Stimulated activated effector memory CD8-positive, alpha-beta T cell treated with anti-CD3 and anti-CD28 coated beads, Interleukin-12 subunit alpha, Interleukin-12 subunit beta, amount 100 ng/mL, for 72 hours (primary cell): ENCODE results near the gene COL12A1.
"Not testable (repeated sequence)": the region's sequence is repeated elsewhere in the genome, so short reads cannot be mapped to it uniquely, and the experiment has no call there.

Experiments used
- ATAC-seq: fragments of 150-1000 bp; cut with Tn5 transposase; 2 replicates; pipeline ENCODE4 v1.10.0; 2021
- DNase-seq, 2 donors: peaks; one replicate each; pipeline ENCODE4 v3.0.0; 2021 to 2022; ENCODE audit warnings: low spot score in 2 of 2
- H3K27ac Mint-ChIP-seq: one replicate; pipeline ENCODE4 v1.8.0; 2022; ENCODE audit warnings: mild to moderate bottlenecking, mixed read lengths
- H3K36me3 Mint-ChIP-seq: one replicate; pipeline ENCODE4 v1.8.0; 2022; ENCODE audit warnings: mild to moderate bottlenecking, mixed read lengths
- H3K4me1 Mint-ChIP-seq: one replicate; pipeline ENCODE4 v1.8.0; 2022; ENCODE audit warnings: mixed read lengths
- H3K4me3 Mint-ChIP-seq: one replicate; pipeline ENCODE4 v1.8.0; 2022; ENCODE audit warnings: mild to moderate bottlenecking, mixed read lengths
- H3K9me3 Mint-ChIP-seq: one replicate; pipeline ENCODE4 v1.8.0; 2022; ENCODE audit warnings: mixed read lengths

The COL12A1 gene

DNA sequence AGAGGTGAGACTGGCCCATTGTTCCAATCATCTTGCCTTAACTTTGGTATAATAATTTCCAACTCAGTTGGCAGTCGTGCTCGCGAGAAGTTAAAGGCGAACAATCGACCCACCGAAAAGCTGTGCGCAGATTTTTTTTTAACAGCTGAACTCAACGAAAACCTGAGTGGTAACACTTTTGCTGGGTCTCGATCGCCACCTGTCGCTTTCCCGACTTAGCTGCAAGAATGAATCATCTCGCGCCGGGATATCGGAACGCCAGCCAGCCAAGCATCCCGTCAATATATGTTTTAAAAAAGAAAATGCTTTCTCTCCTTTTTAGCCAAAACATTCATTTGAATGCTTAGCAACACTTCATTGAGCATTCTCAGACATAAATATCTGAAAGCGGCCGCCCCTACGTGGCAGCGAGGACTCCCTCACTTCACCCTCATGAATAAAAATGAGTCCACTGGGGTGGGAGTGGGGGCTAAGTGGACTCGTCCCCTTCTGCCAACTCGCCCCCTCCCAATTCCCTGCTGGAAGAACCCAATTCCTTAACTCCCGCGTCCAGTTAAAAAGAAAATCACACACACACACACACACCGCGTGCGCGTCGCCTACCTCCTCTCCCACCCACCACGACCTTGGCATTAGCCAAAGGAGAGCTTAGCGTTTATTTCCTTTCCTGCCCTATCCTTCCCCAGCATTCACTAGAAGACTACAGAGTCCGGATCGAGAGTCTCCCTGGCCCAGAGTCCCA is 1.5 kb downstream of the COL12A1 start:
- Mint-ChIP-seq H3K27ac (no peak overlapping the region), H3K4me1 (peaks cover 58% of the 10 kb centered on the region), H3K4me3 (peak overlapping the region; percentile 62), H3K9me3 (no peaks in the 10 kb centered on the region), H3K36me3 (no peaks in the 10 kb centered on the region)
- ATAC-seq (no peak), DNase-seq (peak in 1 of 2 donors; percentile 56)

DNA sequence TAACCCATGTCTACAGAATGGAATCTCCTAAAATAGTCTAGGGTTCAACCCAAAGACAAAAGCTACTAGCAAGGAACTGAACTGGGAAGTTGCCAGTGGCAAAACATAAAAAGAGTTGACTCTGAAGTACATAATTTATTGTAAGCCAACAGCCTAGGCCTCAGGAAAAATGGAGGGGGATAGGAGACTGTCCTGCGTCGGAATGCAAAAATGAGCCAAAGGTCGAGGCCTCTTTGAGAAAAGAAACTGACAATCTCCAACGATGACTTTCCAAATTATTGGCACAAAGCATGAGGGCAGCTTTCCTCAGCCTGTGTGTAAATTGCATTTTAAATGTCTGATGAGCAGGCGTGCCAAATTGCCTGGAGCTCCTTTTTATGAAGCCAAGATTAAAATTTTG is 2.1 kb downstream of the COL12A1 start:
- ATAC-seq = no peak
- Mint-ChIP-seq H3K27ac (no peak overlapping the region), H3K36me3 (no peaks in the 10 kb centered on the region), H3K4me3 (no peak overlapping the region), H3K9me3 (no peaks in the 10 kb centered on the region), H3K4me1 (peaks cover 52% of the 10 kb centered on the region)
- DNase-seq = no peak

DNA sequence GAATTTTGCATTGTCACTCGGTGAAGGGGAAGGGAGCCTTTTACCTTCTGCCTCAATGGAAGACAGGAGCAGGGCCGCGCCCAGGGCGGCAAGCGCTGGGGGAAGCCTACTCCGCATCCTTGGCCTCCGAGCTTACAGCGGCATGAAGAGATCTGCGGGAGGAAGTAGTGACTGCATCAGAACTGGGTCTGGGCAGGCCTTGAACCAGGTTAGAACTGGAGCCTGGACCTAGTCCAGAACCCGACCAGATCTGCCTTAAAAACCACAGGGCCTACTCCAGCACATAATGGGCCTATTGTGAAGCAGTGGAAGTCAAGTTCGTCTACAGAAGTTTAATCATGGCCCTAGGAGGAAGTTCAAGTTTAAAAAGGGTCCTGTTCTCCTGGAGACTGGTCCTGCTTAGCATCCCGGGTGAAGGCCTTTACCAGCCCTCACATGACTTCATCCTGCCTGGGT is 3.1 kb downstream of the COL12A1 start:
- H3K36me3 Mint-ChIP-seq = no peaks in the 10 kb centered on the region
- no peak for ATAC-seq
- H3K9me3 Mint-ChIP-seq = no peaks in the 10 kb centered on the region
- no peak for DNase-seq
- no peak overlapping the region for H3K27ac Mint-ChIP-seq
- H3K4me1 Mint-ChIP-seq = peaks cover 43% of the 10 kb centered on the region
- H3K4me3 Mint-ChIP-seq = no peak overlapping the region

DNA sequence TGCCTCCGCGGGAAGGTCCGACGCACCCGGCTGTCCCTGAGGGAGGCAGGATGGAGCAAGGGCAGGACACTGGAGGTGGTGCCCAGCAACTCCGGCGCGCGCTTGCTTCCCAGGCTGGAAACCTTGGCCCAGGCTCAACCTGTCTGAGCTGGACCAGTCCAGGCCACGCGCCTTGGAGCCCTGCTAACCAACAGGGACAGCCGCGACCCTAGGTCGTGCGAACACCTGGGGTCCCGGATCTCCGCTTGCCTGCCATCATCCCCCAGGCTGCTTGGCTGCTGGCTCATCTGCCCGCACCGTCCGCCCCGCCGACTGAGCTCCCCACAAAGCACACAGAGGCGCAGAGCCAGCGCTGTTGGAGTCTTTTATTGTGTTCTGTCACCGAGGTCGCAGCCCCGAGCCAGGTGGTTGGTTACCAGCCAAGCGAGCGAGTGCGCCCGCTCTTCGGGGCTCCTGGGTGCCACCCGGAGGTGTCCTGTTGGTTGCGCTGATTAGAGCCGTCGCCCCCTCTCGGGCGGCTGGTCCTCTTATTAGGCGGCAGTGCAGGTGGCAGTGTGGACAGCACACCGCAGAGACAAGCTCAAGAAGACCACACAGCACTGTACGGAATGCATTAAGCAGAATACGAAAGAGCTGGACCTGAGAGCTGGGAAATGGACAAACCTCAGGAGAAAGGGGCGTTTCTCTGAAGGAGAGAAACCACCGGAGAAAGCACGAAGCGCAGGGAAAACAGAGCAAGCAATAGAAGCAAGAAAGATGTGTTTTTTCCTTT is 3.8 kb downstream of the COL12A1 start:
- DNase-seq = no peak

DNA sequence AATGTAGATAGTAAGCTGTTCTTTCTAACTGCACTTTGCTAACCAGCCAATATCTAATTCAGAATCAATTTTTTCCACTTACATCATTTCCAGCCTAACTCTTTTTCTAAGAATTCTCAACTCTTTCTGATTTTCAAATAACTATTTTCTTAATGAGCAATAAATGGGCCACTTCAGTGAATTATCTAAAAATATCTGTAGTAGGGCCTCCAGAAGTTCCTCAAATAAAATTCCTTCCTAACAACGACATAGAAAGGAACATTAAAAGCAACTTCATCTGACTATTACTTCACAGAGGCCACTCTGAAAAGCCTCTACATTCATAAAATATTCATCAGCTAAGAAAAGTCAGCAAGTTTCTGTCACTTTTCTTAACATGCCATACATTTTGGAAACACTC is 4.8 kb downstream of the COL12A1 start:
- no peaks in the 10 kb centered on the region for H3K36me3 Mint-ChIP-seq
- H3K4me1 Mint-ChIP-seq = peaks cover 27% of the 10 kb centered on the region
- ATAC-seq (no peak), DNase-seq (no peak)
- no peak overlapping the region for H3K27ac Mint-ChIP-seq
- H3K4me3 Mint-ChIP-seq = no peak overlapping the region
- H3K9me3 Mint-ChIP-seq = no peaks in the 10 kb centered on the region

More for the DNA sequence above, 3.8 kb downstream of the COL12A1 start:
- Mint-ChIP-seq H3K27ac (no peak overlapping the region), H3K4me3 (no peak overlapping the region), H3K9me3 (no peaks in the 10 kb centered on the region), H3K36me3 (no peaks in the 10 kb centered on the region), H3K4me1 (peaks cover 37% of the 10 kb centered on the region)
- peak; percentile 34 for ATAC-seq

DNA sequence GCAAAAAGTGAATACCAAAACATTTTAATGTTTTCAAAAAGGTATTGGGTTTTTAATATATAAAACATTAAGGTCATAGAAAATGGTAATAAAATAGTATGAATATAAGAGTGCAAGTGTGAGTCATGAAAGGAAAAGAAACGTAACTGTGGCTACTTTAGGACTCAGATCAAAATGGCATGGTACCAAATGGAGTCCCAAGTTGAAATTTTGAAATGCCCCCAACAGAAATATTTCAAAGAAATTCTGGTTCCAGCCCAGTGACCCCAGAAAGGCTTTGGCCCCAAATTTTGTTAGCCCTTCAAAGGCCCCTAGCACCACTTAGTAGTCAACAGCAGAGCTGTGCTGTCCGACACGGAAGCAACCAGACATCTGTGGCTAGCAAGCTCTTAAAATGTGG is 6.0 kb downstream of the COL12A1 start:
- no peaks in the 10 kb centered on the region for H3K36me3 Mint-ChIP-seq
- H3K27ac Mint-ChIP-seq = no peak overlapping the region
- DNase-seq (no peak), ATAC-seq (no peak)
- no peak overlapping the region for H3K4me3 Mint-ChIP-seq
- no peaks in the 10 kb centered on the region for H3K9me3 Mint-ChIP-seq
- H3K4me1 Mint-ChIP-seq = peaks cover 15% of the 10 kb centered on the region

DNA sequence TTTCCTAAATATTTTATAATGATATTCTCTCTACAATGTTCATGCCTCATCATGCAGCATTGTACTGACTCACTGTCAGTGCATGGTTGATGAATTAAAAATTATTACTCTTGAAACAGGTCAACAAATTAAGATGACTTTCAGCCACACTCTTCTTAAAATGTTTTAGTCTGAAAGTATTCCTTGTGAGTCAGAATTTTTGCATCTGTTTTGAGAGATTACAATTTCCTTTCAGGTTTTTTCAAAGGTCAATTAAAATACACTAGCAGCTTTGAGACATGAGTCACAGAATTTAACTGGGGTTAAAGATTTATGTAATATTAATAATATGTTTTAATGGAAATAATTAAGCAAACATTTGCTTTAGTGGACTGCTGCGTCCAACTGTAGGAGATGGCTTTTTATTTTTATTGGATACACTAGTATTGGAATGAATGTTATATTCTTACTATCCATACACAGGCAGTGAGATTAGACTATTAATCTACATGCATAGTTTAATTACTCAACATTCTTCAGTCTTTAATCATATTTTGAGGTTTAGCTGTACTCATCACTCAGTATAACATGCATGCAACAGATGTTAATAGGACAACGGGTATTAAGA is 9.7 kb downstream of the COL12A1 start:
- no peaks in the 10 kb centered on the region for H3K9me3 Mint-ChIP-seq
- H3K4me3 Mint-ChIP-seq = no peak overlapping the region
- no peaks in the 10 kb centered on the region for H3K36me3 Mint-ChIP-seq
- H3K27ac Mint-ChIP-seq = no peak overlapping the region
- no peak for DNase-seq
- ATAC-seq = no peak
- no peaks in the 10 kb centered on the region for H3K4me1 Mint-ChIP-seq

DNA sequence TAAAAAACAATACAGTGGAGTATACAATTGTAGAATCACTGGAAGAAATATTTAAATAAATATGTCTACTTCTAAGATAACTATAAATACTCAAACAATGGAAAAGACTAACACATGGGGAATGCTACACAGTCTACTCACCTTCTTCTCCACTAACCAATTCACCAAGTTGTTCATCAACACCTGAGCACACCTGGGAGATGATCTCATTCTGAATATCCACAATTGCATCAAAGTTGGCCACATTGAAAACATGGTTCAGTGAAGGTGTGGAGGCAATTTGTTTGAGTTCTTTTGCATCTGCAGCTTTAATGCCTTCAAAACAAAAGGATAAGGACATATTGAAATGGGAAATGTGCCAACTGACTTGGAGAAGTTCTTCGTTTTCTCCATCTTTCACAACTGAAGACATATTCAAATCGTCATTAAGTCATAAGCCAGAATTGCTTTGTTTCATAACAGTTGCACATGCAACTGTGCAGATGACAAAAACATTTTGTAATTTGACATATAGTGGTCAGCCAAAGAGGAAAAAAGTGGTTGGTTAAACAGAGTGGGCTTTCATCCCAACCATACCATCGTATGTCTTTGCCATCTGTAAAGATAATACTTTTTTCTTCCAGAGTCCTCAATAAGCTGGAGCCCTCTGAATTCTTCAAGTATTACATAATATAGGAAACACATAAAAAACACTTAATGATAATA is 17.5 kb downstream of the COL12A1 start:
- no peaks in the 10 kb centered on the region for H3K36me3 Mint-ChIP-seq
- H3K4me3 Mint-ChIP-seq = no peak overlapping the region
- no peaks in the 10 kb centered on the region for H3K4me1 Mint-ChIP-seq
- peaks cover 3% of the 10 kb centered on the region for H3K9me3 Mint-ChIP-seq
- no peak overlapping the region for H3K27ac Mint-ChIP-seq
- ATAC-seq (no peak), DNase-seq (no peak)

DNA sequence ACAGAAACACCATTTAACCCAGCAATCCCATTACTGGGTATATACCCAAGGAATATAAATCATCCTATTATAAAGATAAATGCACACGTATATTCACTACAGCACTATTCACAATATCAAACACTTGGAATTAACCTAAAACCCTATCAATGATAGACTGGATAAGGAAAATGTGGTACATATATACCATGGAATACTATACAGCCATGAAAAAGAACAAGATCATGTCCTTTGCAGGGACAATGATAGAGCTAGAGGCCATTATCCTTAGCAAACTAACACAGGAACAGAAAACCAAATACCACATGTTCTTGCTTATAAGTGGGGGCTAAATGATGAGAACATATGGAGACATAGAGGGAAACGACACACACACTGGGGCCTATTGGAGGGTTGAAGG is 19.3 kb downstream of the COL12A1 start:
- H3K4me3 Mint-ChIP-seq, ATAC-seq, DNase-seq, H3K27ac Mint-ChIP-seq, H3K36me3 Mint-ChIP-seq, H3K9me3 Mint-ChIP-seq, H3K4me1 Mint-ChIP-seq: not testable (repeated sequence)

DNA sequence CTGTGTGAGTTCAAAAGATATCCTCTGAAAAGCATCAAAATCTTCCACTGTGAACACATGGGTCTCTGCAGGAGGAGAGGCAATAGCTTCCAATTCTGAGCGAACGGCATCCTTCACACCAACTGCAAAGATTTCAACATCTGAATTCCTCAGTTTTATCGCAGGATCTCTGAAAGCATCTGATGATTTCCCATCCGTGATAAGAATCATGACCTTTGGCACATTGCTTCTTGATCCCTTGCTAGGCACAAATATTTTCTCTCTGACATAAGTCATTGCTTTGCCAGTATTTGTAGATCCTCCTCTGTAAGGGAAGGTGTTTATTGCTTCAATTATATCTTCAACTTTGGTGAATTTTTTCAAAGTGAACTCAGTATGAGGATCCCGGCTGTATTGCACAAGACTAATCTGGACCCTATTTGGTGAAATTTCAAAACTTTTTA is 22.7 kb downstream of the COL12A1 start:
- Mint-ChIP-seq H3K36me3 (no peaks in the 10 kb centered on the region), H3K4me1 (no peaks in the 10 kb centered on the region), H3K4me3 (no peak overlapping the region), H3K9me3 (peaks cover 3% of the 10 kb centered on the region), H3K27ac (no peak overlapping the region)
- ATAC-seq = no peak
- DNase-seq = no peak

DNA sequence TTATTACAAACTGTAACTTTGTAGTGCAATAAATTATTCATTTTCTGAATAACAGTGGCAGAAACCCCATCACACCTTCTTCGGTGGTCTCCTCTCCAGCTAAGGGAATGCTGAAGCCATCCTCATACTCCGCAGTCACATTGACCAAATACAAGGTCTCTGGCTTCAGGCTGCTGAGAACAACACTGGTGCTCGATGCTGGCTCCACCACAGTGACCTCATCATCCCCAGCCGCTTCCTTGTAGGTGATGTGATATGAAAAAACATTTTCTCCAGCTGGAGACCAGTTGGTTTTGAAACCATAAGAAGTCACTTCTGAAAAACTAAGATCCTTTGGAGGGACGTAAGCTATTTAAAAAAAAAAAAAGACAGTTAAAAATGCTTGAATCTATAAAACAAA is 25.0 kb downstream of the COL12A1 start:
- DNase-seq (no peak), ATAC-seq (no peak)
- no peak overlapping the region for H3K4me3 Mint-ChIP-seq
- peaks cover 2% of the 10 kb centered on the region for H3K9me3 Mint-ChIP-seq
- no peak overlapping the region for H3K27ac Mint-ChIP-seq
- H3K36me3 Mint-ChIP-seq = no peaks in the 10 kb centered on the region
- H3K4me1 Mint-ChIP-seq = no peaks in the 10 kb centered on the region

DNA sequence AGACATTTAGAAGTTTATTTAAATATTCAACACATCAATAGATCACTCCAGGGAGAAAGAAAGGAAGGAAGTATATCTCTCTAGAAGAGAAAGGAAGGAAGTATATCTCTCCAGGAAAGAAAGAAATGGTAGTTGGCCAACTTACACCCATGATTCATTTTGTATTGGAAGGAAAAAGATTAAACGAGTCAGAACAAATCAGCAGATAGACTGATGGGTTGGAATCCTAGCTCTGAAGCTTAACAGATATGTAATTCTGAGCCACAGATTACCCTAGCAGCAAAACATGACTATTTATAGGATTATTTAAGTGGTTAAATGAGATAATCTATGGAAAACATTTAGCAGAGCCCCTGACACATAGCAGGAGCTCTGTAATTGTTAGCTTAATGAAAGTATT is 27.1 kb downstream of the COL12A1 start:
- DNase-seq (no peak), ATAC-seq (no peak)
- no peaks in the 10 kb centered on the region for H3K36me3 Mint-ChIP-seq
- H3K27ac Mint-ChIP-seq = no peak overlapping the region
- no peak overlapping the region for H3K4me3 Mint-ChIP-seq
- H3K4me1 Mint-ChIP-seq = no peaks in the 10 kb centered on the region
- peaks cover 3% of the 10 kb centered on the region for H3K9me3 Mint-ChIP-seq

DNA sequence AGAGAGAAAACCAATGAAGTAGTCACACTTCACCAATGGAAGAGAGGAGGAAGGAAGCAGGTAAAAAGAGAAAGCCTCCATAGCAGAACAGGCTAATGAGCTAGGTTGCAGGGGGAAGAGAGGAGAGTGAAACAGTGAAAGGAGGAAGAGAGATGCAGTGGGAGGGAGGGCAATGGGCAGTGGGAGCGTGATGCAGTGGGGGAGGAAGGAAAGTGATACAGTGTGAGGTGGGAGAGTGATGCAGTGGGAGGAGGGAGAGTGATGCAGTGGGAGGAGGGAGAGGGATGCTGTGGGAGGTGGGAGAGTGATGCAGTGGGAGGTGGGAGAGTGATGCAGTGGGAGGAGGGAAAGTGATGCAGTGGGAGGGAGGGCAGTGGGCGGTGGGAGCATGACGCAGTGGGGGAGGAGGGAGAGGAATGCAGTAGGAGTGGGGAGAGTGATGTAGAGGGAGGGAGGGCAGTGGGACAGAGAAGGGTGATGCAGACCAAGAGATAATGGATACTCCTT is 29.7 kb downstream of the COL12A1 start:
- DNase-seq (no peak), ATAC-seq (peak; percentile 21)
- H3K27ac Mint-ChIP-seq = no peak overlapping the region
- no peaks in the 10 kb centered on the region for H3K36me3 Mint-ChIP-seq
- no peaks in the 10 kb centered on the region for H3K4me1 Mint-ChIP-seq
- no peak overlapping the region for H3K4me3 Mint-ChIP-seq
- H3K9me3 Mint-ChIP-seq = peaks cover 3% of the 10 kb centered on the region

DNA sequence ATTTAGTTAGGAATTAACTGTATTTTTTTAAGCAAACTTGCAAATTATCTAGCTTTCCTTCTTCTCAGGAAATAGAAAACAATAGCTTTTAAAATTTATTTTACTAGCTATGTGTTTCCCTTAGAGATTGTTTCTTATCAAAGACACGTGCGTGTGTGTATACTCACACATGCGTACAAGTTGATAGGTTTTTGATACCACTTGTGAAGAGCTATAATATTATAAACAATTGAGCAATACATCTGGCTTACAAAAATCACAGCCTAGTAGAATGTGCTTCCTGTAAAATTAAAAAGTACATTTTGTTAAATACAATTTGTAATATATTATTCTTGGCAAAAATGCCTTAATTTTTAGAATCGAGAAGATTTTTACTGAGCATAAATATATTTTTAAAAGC is 33.9 kb downstream of the COL12A1 start:
- Mint-ChIP-seq H3K4me1 (no peaks in the 10 kb centered on the region), H3K4me3 (no peak overlapping the region)

DNA sequence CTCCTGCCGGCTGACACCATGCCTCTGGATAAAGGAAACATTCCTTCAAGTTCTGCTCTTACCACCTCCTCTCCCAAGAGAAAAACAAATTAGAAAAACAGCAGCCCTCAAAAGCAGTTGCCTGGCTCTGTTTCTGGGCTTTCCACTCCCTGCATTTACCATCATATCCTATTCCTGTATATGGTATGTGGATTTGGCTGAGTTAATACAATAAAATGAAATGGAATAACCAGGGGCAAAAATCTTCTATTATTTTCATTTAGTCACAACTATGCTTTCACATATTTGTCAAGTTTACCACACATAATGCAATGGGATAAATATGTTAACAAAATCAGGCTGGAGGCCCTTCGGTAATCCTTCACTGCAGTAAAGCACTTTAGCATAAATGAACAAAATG is 34.3 kb downstream of the COL12A1 start:
- Mint-ChIP-seq H3K9me3 (peaks cover 3% of the 10 kb centered on the region), H3K4me3 (no peak overlapping the region), H3K36me3 (no peaks in the 10 kb centered on the region), H3K4me1 (no peaks in the 10 kb centered on the region), H3K27ac (no peak overlapping the region)
- no peak for ATAC-seq
- no peak for DNase-seq

More for the DNA sequence above, 33.9 kb downstream of the COL12A1 start:
- Mint-ChIP-seq H3K9me3 (peaks cover 3% of the 10 kb centered on the region), H3K36me3 (no peaks in the 10 kb centered on the region), H3K27ac (no peak overlapping the region)
- ATAC-seq (no peak), DNase-seq (no peak)
